ENCODE measurements around the gene MLLT3. TPM values are rescaled to one million over a fixed set of nuclear protein-coding genes. Genes with fewer than 3 reads are reported as not detected.

MLLT3 gene
- total and polyA plus RNA-seq, 2 donors (not counting 3 experiments of a cell fraction or from before 2014, with no cell fraction given) = 6.1 to 10.0 TPM

DNA sequence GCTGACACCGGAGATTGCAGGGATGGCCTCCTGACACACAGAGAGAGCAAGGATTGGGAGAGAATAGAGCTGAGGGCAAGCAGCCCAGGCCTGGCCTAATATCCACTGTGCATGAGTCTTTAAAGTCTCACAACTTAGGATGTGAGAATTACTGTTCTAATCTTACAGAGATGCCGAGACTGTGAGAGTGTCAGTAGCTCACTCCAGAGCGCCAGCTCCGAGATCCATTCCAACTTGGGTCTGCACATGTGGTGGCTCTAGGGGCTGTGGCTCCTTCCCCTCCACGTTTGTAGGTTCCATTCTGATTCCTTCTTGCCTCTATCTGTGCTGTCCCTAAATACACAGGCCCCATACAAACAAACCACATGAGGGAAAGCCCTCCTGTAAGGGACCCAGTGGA, 304.6 kb downstream of the MLLT3 start:
- ChIA-PET POLR2A (no interaction called here), CTCF (interaction anchor here (1.3 kb wide), 1 partner anchor 371 kb away, joined by 3 read pairs; no protein-coding TSS in a partner anchor)
- H3K79me2 ChIP-seq (ENCODE audit: control insufficient read depth, insufficient read depth, low read length) = no peaks in the 10 kb centered on the region
- dilution Hi-C loops (cut with MboI; ENCODE audit: extremely low pct_ligation_motif_present, low sequenced_read_pairs) = no loop called here
- intact Hi-C loops (cut with micrococcal nuclease) = no loop called here
- H3K4me3 ChIP-seq (replicated peaks in 1 of 3; ENCODE audit: insufficient read depth in 1 of 3, low read depth in 1 of 3, low read length in 3 of 3) = no peak overlapping the region
- no peak overlapping the region for H3K9ac ChIP-seq (replicated peaks; ENCODE audit: extremely low read depth, insufficient read depth, low read length)
- no peak overlapping the region for H3K27ac ChIP-seq (ENCODE audit: insufficient read depth, low read depth, low read length)
- H3K27me3 ChIP-seq (ENCODE audit: control insufficient read depth in 2 of 2, insufficient read depth in 2 of 2, low read length in 2 of 2) = peaks cover 0 to 1% of the 10 kb centered on the region in 2 experiments
- no peaks in the 10 kb centered on the region for H3K9me3 ChIP-seq (replicated peaks; ENCODE audit: control insufficient read depth, insufficient read depth, low read length)
- H3K36me3 ChIP-seq (ENCODE audit: control insufficient read depth in 2 of 2, extremely low read depth in 1 of 2, insufficient read depth in 2 of 2, low read length in 2 of 2) = no peaks in the 10 kb centered on the region
- no peak overlapping the region for H2AFZ ChIP-seq (ENCODE audit: low read depth, low read length)
- no peaks in the 10 kb centered on the region for H3K9me1 ChIP-seq (replicated peaks; ENCODE audit: control insufficient read depth, extremely low read depth, insufficient read depth, low read length)
- TF ChIP-seq, protein P1, sequence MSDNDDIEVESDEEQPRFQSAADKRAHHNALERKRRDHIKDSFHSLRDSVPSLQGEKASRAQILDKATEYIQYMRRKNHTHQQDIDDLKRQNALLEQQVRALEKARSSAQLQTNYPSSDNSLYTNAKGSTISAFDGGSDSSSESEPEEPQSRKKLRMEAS (IDR thresholded peaks at IDR 0.05; ENCODE audit: insufficient read depth, insufficient read length) = no peak
- TF ChIP-seq MYC (IDR thresholded peaks at IDR 0.05; ENCODE audit: low read depth, low read length) (no peak), GATA2 (IDR thresholded peaks at IDR 0.05; ENCODE audit: insufficient read depth, insufficient read length, low read depth, low read length) (no peak), EZH2 (IDR thresholded peaks at IDR 0.05; ENCODE audit: borderline replicate concordance, low read depth, low read length, severe bottlenecking) (no peak), FOS (IDR thresholded peaks at IDR 0.05; ENCODE audit: borderline replicate concordance, insufficient read depth, low read length) (no peak), POLR2AphosphoS5 (IDR thresholded peaks at IDR 0.05; ENCODE audit: insufficient read depth, low read depth, low read length) (no peak), JUN (IDR thresholded peaks at IDR 0.05; ENCODE audit: borderline replicate concordance, insufficient read depth, insufficient read length, low read depth) (no peak), POLR2A (IDR thresholded peaks at IDR 0.05; ENCODE audit: low read depth, low read length) (no peak)
- TF ChIP-seq, protein P2, sequence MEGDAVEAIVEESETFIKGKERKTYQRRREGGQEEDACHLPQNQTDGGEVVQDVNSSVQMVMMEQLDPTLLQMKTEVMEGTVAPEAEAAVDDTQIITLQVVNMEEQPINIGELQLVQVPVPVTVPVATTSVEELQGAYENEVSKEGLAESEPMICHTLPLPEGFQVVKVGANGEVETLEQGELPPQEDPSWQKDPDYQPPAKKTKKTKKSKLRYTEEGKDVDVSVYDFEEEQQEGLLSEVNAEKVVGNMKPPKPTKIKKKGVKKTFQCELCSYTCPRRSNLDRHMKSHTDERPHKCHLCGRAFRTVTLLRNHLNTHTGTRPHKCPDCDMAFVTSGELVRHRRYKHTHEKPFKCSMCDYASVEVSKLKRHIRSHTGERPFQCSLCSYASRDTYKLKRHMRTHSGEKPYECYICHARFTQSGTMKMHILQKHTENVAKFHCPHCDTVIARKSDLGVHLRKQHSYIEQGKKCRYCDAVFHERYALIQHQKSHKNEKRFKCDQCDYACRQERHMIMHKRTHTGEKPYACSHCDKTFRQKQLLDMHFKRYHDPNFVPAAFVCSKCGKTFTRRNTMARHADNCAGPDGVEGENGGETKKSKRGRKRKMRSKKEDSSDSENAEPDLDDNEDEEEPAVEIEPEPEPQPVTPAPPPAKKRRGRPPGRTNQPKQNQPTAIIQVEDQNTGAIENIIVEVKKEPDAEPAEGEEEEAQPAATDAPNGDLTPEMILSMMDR (IDR thresholded peaks at IDR 0.05; ENCODE audit: extremely low read depth in 1 of 2, insufficient read depth in 1 of 2, low read depth in 1 of 2, low read length in 2 of 2) = no peak
- BruUV-seq (replicated peaks) = no TSS peak
- H3K4me2 ChIP-seq (ENCODE audit: insufficient read depth, low read length) = no peak overlapping the region
- H4K20me1 ChIP-seq (replicated peaks; ENCODE audit: control insufficient read depth, extremely low read depth, insufficient read depth, low read length) = no peaks in the 10 kb centered on the region
- FAIRE-seq (no peak), DNase-seq (ENCODE audit: low read depth, low spot score) (no peak)
- no peaks in the 10 kb centered on the region for H3K4me1 ChIP-seq (ENCODE audit: control insufficient read depth, extremely low read depth, insufficient read depth, low read length)

Data from endothelial cell of umbilical vein (primary cell).